HG03039 (cell line): ENCODE data around the gene HPX.
"Not testable (repeated sequence)": the region's sequence is repeated elsewhere in the genome, so short reads cannot be mapped to it uniquely, and the experiment has no call there.

Source experiments
- ATAC-seq: cut with Tn5 transposase; IDR thresholded peaks from one replicate; pipeline ENCODE4 v1.9.1; 2021; ENCODE audit warnings: mild to moderate bottlenecking, moderate library complexity; ENCODE audit not compliant: unreplicated experiment

The HPX gene

DNA sequence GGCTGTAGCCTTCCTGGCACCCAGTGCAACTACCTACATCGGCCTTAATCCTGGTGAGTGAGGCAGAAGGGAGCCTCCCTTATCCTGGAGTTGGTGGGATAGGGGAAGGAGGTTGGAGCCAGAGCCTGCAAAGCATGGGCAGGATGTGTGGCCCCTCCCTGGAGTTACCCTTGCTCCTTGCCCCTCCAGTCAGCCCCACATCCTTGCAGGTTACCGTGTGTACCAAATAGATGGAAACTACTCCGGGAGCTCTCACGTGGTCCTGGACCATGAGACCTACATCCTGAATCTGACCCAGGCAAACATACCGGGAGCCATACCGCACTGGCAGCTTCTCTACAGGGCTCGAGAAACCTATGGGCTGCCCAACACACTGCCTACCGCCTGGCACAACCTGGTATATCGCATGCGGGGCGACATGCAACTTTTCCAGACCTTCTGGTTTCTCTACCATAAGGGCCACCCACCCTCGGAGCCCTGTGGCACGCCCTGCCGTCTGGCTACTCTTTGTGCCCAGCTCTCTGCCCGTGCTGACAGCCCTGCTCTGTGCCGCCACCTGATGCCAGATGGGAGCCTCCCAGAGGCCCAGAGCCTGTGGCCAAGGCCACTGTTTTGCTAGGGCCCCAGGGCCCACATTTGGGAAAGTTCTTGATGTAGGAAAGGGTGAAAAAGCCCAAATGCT is 46.7 kb downstream of the HPX start:
- no peak for ATAC-seq

DNA sequence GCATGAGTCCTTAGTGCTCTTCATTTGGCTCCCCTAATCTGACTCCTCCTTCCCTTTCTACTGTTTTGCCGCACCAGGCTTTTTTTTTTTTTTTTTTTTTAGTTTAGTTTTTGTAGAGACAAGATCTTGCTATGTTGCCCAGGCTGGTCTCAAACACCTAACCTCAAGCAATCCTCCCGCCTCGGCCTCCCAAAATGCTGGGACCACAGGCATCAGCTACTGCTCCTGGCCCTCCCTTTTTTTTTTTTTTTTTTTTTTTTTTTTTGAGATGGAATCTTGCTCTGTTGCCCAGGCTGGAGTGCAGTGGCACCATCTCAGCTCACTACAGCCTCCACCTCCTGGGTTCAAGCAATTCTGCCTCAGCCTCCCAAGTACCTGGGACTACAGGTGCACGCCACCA is 48.5 kb downstream of the HPX start:
- not testable (repeated sequence) for ATAC-seq

DNA sequence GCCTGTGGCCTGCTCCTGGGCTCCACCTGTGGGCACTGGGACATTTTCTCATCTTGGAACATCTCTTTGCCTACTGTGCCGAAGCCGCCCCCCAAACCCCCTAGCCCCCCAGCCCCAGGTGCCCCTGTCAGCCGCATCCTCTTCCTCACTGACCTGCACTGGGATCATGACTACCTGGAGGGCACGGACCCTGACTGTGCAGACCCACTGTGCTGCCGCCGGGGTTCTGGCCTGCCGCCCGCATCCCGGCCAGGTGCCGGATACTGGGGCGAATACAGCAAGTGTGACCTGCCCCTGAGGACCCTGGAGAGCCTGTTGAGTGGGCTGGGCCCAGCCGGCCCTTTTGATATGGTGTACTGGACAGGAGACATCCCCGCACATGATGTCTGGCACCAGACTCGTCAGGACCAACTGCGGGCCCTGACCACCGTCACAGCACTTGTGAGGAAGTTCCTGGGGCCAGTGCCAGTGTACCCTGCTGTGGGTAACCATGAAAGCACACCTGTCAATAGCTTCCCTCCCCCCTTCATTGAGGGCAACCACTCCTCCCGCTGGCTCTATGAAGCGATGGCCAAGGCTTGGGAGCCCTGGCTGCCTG is 49.2 kb downstream of the HPX start:
- no peak for ATAC-seq

DNA sequence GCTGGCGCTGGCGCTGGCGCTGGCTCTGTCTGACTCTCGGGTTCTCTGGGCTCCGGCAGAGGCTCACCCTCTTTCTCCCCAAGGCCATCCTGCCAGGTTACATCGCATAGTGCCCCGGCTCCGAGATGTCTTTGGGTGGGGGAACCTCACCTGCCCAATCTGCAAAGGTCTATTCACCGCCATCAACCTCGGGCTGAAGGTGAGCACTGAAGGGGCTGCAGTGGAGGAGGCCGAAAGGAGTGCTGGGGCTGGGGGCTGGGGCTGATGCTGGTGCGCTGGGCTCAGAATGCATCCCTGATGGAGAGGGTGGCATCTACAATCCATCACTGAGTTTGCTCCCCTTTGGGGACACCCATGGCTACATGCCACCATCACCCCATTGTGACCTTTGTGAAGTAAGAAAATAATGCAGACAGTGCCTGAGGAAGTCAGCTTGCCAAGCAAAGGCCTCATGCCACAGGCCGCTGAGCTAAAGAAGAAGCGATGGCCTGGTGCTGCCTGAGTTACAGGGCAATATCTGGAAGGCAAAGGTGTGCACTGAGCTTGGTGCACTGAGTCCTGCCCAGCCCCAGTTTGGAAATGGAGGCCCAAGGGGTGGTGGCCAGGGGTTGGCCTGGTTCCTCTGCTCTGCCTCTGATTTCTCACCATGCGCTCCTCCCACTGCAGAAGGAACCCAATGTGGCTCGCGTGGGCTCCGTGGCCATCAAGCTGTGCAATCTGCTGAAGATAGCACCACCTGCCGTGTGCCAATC is 49.9 kb downstream of the HPX start:
- ATAC-seq, result no peak

DNA sequence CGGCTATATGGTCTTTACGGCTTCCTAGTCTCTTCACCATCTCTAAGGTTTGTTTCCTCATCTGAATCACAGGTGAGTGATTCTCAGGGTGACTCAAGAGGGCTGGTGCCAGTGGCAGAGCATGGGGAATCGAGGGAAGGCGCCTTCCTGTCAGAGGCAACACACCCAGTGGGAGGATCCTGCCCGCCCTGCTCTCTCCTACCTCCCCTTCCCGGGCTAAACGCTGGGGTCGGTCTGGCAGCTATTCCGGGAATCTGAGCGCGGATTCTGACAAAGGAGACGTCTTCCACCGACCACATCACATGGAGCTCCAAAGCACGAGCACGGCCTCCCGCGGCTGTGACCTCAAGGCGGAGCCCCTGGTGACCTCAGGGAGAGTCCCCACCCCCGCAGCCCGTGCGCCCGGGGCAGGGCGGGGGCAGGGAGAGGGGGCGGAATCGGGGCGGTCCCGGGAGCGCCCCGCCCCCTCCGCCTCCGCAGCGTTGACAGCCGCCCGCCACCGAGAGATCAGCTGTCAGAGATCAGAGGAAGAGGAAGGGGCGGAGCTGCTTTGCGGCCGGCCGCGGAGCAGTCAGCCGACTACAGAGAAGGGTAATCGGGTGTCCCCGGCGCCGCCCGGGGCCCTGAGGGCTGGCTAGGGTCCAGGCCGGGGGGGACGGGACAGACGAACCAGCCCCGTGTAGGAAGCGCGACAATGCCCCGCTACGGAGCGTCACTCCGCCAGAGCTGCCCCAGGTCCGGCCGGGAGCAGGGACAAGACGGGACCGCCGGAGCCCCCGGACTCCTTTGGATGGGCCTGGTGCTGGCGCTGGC is 50.7 kb downstream of the HPX start, which contains the start of gene SMPD1:
TSS of gene SMPD1 (plus strand) at position 570 of the 813 bp plus-strand sequence. CDS start at position 695, 125 bp downstream.
- peak; percentile 96 for ATAC-seq

DNA sequence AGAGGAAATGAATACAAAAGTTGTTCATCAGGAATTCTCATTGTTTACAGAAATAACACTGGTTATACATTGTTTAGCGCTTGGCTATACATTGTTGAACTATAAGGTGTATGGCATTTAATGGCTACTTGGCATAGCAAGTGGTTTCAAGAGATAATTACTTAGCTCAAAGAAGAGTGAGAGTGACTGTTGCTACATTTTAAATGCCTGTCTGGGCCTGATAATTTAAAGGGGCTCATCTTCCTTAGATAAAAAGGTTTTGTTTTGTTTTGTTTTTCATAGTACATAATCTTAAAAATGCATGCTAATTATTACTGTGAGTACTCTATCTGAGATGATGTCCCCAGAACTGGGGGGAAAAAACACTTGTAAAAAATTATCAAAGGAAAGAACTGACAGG is 52.0 kb downstream of the HPX start:
- no peak for ATAC-seq

DNA sequence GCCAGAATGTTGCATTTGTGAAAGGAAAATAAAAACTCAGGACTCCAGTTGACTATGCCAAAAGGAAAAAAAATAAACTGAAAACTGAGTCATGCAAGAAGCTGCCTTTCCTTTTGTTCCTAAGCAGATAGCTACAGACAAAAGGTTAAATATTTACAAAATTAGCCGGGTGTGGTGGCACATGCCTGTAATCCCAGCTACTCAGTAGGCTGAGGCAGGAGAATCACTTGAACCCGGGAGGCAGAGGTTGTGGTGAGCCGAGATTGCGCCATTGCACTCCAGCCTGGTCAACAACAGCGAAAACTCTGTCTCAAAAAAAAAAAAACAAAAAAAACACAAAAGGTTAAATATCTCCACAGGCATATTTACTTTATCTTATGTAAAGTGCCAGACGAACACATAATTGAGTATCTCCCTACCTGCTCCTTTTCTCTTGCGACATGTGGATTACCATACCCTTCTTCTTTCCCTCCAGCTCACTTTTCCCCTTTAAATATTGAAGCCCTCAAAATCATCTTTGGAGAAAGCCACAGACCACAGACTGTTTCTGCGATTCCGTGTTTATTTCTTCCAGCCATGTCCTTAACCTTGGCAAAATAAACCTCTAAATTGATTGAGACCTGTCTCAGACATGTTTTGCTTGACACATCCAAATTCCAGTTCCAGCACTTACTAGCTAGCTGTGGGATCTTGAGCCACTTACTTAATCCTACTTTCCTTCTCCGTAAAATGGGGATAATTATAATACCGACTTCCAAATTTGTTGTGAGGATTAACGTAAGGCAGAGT is 52.8 kb downstream of the HPX start:
- ATAC-seq, result no peak

- no peak for ATAC-seq
Measured at GRCh38 chr11:6385046-6385777, 55.6 kb downstream of the HPX start.
